AG09309 (cell line): Measurements from ENCODE around the gene OR2T35.

Experiments used
- DNase-seq: peaks from one replicate; pipeline ENCODE4 v3.0.0-alpha.2; 2010; ENCODE audit warnings: low read depth
- H3K4me3 ChIP-seq: 2 replicates; pipeline ENCODE4 v1.5.1; 2011; ENCODE audit warnings: mild to moderate bottlenecking, low read depth, low read length, moderate library complexity; ENCODE audit not compliant: control insufficient read depth
- TF ChIP-seq, protein P1 (sequence below): IDR thresholded peaks from 2 replicates; pipeline ENCODE4 v1.5.1; 2011; ENCODE audit warnings: mild to moderate bottlenecking, low read depth, low read length, inconsistent platforms; ENCODE audit not compliant: insufficient read depth, control insufficient read depth; ENCODE audit errors: missing control alignments

Gene OR2T35

DNA sequence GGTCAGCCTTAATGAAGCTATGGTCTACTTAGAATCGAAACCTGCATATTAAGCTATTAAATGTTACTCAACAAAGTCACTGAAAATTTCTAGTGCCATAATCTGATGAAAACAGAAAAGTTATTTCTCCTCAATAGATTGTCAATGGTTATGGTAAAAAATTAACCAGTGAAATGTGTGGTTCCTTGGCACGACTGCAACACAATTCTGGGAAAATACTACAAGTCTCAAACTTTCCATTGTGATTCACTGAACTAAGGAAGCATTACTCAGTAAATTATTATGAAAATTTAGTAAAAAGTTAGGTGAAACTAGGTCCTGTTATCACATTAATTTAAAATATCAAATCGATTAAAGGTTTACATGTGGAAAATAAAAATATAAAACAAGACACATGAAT, 34.8 kb downstream of the OR2T35 start:
- H3K4me3 ChIP-seq: no peak overlapping the region
- TF ChIP-seq, protein P1, sequence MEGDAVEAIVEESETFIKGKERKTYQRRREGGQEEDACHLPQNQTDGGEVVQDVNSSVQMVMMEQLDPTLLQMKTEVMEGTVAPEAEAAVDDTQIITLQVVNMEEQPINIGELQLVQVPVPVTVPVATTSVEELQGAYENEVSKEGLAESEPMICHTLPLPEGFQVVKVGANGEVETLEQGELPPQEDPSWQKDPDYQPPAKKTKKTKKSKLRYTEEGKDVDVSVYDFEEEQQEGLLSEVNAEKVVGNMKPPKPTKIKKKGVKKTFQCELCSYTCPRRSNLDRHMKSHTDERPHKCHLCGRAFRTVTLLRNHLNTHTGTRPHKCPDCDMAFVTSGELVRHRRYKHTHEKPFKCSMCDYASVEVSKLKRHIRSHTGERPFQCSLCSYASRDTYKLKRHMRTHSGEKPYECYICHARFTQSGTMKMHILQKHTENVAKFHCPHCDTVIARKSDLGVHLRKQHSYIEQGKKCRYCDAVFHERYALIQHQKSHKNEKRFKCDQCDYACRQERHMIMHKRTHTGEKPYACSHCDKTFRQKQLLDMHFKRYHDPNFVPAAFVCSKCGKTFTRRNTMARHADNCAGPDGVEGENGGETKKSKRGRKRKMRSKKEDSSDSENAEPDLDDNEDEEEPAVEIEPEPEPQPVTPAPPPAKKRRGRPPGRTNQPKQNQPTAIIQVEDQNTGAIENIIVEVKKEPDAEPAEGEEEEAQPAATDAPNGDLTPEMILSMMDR: no peak
- DNase-seq: no peak

DNA sequence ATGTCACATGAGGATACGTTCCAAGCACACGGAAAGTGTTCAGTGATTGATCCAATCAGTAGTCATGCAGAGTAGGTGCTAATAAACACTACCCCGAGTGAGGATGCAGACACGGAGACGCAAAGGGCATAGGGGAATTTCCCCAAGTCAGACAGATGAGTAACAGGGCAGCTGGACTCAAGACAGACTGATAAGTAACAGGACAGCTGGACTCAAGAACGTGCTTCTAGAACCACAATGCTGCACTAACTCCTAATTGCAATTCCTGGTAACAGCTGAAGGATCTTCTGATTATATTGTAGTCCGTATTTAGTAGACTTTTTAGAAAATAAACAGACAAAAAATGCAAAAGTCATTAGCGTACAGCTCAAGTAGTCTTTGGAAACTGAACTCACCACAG, 45.7 kb downstream of the OR2T35 start:
- no peak for DNase-seq
- H3K4me3 ChIP-seq: no peak overlapping the region
- TF ChIP-seq, protein P1: no peak

DNA sequence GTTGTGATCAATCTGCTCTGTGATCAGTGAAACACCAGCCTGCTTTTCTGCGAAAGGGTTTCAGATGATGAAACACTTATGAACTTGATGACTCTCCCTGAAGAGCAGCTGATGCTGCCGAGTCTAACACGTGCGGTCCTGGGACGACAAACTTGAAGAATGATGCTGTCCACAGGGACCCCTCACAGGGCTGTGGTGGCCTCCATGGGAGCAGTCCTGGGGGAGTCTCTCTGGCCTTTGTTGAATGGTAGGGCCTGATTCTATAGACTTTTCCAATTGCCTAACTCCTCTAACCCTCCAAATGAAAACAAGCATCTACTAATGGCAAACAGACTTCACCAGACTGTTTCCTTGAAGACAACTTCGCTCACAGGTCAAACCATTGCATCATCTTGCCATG, 47.5 kb downstream of the OR2T35 start, which contains the start of gene OR2T10:
OR2T10 (minus strand) TSS at position 112 of the 400 bp plus-strand sequence. CDS start 3,932 bp downstream, outside the sequence.
- H3K4me3 ChIP-seq: no peak within 1 kb of the TSS
- no peak for DNase-seq
- TF ChIP-seq, protein P1: no peak

DNA sequence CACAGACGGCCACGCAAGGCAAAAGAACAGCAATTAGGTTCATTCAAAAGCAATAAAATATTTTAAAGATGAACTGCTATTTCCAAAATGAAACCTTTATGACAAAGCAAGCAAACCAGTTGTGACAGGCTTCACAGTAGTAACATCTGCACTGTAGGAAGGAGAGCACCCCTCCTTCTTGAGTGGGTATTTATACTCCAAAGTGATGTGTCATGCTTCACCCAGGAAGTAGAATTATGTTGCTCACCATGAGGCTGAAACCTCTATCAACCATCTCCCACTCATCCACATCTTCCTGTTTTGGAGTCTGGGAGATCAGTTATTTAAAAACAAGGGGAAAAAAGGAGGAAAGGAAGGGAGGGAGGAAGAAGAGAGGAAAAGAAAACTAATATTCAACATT, 48.5 kb downstream of the OR2T35 start:
- no peak for DNase-seq
- H3K4me3 ChIP-seq: no peak overlapping the region
- TF ChIP-seq, protein P1: no peak

DNA sequence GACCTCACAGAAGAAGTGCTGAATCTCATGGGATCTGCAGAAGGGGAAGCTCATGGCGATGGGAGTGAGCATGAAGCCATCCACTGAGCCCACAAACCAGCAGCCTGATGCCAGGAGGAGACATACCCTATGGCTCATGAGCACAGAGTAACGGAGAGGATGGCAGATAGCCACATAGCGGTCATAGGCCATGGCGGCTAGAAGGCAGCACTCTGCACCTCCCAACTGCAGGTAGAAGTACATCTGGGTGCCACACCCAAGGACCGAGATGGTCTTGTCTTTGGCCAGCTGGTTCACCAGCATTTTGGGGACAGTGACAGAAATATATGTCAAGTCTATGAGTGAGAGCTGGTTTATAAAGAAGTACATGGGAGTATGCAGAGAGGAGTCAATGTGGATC, 51.9 kb downstream of the OR2T35 start:
- no peak for DNase-seq
- TF ChIP-seq, protein P1: no peak
- H3K4me3 ChIP-seq: no peak overlapping the region

DNA sequence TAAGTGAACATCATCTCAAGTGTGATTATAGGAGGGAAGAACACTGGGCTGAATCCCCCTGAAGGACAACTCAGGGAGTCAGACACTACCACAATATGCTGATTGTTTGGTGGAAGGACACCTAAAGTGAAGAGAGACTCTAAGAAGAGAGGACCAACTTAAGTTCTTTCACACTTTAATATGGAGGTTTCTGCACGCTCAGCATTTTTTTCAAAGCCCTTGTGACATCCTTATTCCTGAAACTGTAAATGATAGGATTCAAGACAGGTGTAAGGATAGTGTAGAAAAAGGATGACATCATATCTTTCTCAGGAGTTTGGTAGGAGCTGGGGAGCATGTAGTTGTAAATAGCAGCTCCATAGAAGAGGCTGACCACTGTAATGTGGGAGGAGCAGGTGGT, 52.4 kb downstream of the OR2T35 start:
- TF ChIP-seq, protein P1: no peak
- no peak for DNase-seq
- no peak overlapping the region for H3K4me3 ChIP-seq

DNA sequence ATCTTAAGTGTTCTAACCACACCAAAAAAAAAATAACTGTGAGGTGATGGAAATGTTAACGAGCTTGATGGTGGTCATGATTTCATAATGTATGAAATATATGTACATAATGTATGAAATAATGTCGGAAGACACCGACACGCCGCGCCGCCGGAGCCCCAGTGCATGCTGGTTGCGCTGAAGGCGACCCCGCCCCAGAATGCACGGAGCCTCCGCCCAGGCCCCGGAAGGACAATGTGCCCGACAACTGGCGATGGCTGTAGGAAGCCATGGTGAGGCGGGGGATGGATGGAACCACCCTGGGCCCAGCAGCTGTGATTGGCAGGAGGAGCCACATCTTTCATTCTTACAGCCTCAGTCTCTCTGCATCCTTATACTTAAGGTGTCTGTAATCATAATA, 55.0 kb downstream of the OR2T35 start:
- DNase-seq: no peak
- H3K4me3 ChIP-seq: no peak overlapping the region
- TF ChIP-seq, protein P1: no peak
